GM21390 (cell line): ENCODE data around the gene CHST12.

Experiments
- ATAC-seq: cut with Tn5 transposase; IDR thresholded peaks from one replicate; pipeline ENCODE4 v1.9.1; 2021; ENCODE audit not compliant: unreplicated experiment

CHST12 gene

DNA sequence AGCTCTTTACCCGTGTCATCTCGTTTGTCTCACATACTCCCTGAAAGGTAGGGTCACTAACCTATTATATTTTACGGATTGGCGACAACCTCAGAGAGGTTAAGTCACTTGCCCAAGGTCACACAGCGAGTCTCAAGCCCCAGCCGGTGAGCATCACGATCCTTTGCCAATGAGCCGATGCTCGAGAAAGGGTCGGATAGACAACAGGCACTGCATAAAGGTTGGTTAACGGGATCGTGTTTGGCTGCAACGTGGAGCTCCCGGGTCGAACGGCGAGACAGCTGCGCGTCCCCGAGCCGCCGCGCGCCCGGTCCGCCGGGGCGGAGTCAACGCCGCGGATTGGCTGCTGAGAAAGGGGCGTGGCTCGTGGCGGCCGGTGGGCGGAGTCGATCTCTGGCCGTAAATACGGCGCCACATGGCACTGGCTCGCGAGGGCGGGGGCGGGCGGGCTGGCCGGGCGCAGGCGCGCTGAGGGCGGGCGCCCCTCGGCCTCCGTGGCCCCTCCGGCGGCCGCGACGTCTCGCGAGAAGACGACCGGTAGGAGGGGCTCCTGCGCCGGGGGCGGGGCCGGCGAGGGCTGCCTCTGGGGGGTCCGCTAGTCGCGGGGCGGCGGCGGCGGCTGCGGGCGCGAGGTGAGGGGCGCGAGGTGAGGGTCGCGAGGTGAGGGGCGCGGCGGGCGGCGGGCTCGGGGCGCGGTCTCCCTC lies at the start of gene CHST12:
Gene CHST12 (plus strand): TSS at position 598 of the 704 bp plus-strand sequence. CDS start 29,029 bp downstream, outside the sequence.
- peak; percentile 36 for ATAC-seq

DNA sequence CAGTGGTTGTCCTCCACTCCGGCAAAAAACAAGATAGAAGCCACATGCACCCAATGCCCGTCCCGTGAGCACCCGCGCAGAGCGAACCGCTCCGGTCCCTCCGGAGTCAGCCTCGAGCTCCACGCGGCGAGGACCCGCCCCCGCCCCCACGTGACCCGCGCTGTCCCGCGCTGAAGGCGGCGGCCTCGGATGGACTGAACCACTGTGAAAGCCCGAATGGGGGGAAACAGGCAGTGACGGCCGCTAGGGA lies 49.5 kb upstream of the CHST12 start:
- ATAC-seq: peak; percentile 55

DNA sequence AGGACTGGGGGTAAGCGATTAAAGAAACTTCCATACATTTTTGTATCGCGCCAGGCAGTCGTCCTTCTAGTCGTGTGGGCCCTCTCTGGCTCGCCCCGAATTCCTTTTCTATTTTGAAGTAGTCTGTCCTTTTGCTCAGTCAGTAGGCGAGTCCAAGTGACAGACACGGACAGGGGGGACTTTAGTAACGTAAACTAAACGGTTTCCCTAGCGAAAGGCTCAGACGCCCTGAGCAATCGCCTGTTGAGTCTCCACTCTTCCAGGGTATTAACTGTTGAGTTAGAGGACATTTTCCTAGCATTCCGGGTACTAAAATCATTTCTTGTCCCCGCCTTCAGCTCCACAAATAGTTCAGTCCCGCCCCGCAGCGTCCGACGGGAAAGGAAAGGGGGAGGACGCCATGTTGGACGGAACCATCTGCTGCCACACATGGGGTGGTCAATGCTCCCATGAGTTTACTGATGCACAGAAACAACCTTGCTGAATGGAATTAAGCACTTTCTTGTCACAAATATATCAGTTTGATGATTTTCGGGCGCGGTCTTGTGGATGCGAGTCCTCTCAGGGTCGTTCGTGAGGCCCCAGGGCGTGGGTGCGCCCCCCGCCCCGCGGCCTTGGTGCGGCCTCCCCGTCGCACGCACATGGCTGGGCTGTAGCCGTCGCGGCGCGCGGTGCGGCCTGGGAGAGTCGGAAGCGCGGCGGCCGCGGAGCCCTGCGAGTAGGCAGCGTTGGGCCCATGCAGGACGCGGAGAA lies 49.0 kb upstream of the CHST12 start, which contains the start of gene EIF3B:
Gene EIF3B (plus strand): TSS at position 642 of the 753 bp plus-strand sequence. CDS start 95 bp downstream, at position 737.
- peak; percentile 77 for ATAC-seq

DNA sequence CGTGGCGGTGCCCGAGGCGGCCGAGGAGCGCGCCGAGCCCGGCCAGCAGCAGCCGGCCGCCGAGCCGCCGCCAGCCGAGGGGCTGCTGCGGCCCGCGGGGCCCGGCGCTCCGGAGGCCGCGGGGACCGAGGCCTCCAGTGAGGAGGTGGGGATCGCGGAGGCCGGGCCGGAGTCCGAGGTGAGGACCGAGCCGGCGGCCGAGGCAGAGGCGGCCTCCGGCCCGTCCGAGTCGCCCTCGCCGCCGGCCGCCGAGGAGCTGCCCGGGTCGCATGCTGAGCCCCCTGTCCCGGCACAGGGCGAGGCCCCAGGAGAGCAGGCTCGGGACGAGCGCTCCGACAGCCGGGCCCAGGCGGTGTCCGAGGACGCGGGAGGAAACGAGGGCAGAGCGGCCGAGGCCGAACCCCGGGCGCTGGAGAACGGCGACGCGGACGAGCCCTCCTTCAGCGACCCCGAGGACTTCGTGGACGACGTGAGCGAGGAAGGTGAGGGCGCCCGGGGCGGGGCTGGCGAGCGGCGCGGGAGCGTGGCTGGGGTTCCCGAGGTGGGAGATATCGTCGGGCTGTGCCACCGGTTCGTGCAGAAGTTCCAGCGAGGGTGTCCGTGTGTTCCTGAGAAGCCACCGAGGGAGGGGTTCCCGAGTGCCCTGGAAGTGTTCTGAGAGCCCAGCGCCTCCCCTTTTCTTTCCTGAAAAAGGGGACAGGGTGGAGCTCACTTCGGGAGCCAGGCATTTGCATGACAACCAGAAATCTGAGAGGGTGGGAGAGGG lies 48.3 kb upstream of the CHST12 start:
- ATAC-seq: peak; percentile 16

DNA sequence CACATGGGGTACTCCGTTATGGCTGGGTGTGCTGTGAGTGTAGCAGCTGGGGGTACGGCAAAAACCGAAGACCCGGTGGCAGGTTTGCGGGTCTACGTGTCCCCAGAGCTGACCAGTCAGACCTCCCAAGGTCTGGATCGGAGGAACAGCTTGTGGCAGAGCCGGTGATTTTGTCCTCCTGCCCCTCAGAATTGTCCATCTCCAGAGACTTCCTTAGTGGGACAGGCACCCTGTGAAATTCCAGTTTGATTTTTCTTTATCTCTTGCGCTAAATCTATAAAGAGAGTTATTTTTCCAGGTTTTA lies 47.8 kb upstream of the CHST12 start:
- ATAC-seq: no peak

DNA sequence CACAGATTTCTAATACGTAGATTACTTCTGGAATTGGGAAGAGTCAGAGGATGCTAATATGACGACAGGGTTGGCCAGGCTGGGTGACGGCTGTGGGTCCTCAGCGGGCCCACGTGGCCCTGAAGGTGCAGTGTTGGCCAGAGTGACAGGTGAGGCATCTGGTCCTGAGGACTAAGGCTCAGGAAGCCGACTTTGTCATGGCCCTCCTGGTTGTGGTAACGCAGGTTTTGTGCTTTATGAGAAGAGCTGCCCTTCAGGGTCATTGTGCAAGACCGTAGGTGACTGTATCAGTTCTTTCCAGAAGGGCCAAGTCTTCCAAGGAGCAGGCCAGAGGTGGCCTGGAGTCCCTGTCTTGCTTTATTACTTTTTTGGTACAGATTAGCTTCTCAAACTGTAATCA lies 46.2 kb upstream of the CHST12 start:
- ATAC-seq: no peak

DNA sequence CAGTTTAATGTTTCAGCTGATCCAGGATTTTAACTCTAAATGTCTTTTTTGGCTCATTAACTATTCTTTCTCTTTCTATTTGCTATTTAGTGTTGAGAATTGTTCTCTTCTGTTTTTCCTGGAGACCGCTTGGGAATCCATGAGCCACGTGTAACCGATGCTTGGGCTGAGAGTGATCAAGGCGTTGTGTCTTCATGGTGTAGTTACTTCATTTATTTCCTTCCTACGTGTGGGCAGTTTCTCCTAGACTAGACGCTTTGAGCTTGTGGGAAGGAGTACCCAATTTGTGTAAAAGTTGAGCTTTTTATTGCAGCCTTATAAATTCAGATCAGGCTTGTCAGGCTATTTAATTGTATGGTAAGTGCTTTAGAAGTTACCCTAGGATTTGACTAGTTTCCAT lies 45.8 kb upstream of the CHST12 start:
- no peak for ATAC-seq

DNA sequence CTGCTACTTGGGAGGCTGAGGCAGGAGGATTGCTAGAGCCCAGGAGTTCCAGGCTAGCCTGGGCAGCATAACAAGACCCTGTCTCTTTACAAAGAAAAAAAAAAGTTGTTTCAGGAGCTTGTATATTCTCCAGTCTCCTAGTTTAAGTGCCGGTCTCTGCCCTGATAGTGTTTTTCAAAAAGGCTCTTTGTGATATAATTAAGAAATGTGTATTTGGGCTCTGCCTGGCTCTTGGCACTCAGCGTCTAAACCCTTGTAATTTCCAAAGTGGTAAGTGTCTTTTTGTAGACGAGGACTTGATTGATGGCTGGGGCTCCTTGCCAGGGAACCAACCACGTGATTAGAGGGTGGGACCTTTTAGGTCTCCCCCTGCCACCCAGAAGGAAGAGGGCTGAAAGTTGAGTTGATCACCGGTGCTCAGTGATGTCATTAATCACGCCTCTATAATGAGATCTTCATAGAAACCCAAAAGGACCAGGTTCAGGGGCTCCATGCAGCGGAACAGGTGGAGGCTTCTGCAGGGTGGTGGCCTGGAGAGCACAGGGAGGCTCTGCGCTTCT lies 44.4 kb upstream of the CHST12 start:
- ATAC-seq: no peak

DNA sequence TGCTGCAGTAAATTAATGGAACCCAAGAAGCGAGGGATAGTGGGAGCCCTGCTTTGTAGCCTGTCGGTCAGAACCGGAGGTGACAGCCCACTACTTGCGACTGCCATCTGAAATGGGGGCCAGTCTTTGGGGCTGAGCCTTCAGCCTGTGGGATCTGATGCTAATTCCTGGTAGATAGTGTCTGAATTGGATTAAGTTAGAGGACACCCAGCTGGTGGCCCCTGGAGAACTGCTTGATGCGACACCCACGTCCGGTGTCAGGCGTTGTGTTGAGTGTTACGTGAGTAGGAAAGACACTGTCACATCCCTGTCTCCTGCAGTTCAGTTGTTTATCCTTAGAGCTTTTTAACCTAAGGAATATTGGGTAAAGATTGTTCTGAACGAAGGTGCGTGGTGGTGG lies 43.8 kb upstream of the CHST12 start:
- ATAC-seq: no peak

DNA sequence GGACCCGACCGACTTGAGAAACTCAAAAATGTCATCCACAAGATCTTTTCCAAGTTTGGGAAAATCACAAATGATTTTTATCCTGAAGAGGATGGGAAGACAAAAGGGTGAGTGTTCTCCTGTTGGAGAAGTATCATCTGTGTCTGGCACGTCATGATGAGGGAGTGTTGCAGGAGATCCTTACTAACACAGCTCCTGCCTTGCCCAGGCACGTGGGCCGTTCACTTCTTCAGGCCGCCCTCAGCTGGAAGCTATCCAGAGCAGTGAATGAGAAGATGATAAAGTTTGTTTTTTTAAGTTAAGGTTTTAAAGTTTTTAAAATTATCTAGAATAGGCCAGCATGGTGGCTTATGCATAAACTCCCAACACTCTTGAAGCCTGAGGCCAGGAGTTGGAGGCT lies 42.6 kb upstream of the CHST12 start:
- ATAC-seq: no peak

DNA sequence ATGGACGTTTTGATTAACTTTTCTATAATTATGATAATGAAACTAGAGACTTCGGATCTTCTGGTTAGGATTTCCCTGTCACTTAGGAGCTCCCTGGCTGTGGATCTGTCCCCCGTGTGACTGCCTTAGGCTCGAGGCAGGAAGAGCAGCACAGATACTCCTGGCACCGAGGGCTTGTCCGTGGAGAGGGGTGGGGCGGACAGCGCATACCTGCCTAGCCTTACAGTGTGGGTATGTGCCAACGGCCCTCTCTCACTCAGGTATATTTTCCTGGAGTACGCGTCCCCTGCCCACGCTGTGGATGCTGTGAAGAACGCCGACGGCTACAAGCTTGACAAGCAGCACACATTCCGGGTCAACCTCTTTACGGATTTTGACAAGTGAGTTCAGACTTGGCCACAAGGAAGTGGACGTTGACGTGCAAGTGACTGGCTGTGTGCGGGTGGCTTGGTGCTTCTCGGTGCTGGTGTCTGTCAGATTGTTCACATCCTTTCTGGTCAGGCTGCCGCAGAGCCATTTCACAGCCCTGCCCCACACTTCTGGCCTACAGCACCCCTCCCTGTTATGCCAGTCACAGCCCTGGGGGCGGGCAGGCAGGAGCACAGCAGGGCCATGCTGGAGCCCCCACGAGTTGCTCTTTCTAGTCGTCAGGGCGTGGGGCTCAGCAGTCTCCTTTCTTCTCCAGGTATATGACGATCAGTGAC lies 40.9 kb upstream of the CHST12 start:
- no peak for ATAC-seq

DNA sequence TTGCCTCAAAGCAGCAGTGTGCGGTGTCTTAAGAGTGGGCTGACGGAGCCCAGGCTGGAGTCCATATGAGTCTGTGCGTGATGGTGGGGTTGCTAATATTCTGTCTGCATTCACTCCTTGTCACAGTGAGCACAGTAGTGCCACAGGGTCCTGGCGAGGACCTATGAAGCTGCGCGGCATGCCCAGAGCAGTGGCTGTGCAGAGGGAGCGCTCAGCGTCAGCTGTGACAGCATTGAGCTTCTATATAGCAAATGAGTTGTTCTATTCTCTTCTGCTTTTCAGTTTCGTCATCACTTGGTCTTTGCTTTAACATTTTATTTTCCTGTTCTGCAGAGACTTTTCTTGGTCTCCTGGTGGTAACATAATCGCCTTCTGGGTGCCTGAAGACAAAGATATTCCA lies 34.3 kb upstream of the CHST12 start:
- ATAC-seq: no peak

DNA sequence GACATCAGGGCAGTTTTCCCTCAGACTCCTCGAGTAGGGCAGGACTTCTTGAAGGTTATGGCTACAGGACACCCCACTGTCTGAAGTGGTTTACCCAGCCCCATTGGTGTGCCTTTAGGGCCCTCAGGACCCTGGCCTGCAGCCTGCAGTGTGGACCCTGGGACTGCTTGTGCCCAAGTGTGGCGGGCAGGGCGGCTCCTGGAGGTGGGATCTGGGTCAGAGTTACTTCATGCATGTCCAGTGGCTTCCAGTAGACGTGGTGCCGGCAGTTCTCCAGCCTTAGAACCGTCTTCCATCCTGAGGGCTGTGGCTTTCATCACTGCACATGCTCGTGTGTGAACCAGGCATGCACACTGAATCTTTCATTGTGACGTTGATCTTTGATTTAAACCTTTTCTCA lies 32.1 kb upstream of the CHST12 start:
- ATAC-seq: no peak

DNA sequence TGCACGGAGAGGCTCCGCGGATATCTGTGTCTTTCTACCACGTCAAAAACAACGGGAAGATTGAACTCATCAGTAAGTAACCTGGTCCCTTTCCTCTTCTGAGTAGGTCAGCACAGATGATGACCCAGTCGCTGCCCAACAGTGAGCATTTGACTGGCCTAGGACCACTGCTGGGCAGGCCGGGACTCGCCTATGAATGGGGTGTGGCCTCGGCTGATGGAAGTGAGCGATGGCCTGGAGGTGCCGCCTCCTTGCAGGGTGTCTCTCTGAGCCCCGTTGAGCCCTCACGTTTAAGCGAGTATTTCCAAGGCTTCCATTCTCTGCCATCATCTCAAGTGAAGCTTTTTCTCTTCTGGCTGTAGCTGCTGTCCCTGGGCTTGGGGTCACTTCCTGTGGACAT lies 30.7 kb upstream of the CHST12 start:
- no peak for ATAC-seq

DNA sequence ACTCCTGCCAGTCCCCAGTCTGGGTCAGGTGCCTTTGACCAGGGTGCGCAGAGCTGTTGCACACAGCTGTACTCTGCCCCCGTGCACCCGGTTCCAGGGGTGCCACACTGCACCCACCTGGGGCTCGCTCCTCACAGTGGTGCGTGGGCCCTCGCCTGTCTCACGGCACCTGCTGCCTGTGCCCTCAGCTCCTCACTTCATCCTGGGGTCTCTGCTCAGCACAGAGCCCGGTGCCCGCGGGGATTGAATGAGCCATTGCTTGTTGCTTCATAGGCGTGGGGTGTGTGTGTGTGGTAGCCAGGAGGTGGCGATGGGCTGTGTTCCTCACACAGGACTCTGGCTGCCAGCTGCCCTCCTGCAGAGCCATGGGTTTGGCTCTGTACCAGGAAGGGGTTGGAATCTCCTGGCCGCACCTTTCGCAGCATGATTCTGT lies 30.3 kb upstream of the CHST12 start:
- no peak for ATAC-seq

DNA sequence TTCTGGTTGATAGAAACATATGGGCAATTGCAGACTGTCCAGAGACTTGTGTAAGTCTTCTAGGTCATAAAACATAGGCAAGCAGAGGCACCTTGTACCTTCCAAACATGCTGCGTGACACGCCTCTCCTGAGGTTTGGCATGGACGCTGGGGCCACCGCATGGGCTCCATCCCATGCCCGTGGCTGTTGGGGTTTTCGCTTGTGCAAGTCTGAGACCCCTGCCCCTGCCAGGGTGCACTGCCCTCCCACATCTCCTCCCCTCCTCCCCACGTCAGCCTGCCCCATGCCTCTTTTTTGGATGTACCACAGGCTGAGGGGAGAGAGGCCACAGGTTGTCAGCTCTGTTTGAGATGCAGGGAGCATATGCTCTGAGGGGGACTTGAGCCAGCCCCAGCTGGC lies 29.8 kb upstream of the CHST12 start:
- ATAC-seq: no peak

DNA sequence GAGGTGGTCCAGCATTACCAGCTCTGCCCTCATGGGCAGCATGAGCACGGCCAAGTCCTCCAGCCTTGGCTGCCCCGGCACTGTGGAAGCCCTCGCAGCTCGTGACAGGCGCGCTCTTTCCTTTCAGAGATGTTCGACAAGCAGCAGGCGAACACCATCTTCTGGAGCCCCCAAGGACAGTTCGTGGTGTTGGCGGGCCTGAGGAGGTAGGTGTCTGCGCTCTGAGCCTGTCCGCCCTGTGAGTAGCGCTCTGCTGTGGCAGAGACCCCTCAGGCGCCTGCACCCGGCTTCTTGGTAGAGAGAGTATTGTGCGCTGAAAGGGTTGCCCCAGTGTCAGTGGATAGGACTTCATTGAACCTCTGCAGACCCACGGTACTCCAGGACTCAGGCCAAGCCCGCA lies 29.0 kb upstream of the CHST12 start:
- no peak for ATAC-seq

DNA sequence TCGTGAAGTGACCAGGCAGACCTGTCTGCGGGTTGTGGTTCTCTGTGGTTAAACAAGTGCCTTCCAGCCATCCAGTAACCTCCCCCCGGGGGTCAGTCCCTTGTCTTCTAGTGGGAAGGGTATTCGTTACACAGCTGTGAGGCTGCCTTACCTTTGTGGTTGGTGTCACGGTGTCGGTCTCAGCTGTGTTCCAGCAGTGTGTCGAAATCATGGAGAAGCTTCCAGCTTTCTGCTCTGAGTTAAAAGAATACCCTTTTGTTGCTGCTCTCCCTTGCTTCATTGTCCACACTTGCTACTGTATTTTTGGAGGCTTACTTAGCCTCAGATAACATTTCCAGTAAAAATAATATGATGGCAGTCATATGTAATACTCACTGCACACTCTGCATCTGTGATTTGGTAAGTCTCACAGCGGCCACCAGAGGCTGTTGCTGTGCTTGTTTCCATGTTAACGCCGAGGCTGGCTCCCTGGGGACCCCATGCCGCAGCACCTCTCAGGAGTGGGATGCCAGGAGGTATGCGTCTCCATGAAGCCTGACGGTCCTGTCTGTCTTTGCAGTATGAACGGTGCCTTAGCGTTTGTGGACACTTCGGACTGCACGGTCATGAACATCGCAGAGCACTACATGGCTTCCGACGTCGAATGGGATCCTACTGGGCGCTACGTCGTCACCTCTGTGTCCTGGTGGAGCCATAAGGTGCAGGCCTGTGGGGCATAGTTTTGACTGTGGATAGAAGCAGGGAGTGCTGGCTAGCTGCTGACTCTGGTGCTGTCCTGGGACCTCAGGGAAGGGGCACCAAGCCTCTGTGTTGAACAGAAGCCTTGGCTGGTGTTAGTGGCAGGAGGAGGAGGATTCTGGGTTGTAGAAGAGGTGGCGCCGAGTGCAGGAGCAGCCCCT lies 28.3 kb upstream of the CHST12 start:
- ATAC-seq: no peak

DNA sequence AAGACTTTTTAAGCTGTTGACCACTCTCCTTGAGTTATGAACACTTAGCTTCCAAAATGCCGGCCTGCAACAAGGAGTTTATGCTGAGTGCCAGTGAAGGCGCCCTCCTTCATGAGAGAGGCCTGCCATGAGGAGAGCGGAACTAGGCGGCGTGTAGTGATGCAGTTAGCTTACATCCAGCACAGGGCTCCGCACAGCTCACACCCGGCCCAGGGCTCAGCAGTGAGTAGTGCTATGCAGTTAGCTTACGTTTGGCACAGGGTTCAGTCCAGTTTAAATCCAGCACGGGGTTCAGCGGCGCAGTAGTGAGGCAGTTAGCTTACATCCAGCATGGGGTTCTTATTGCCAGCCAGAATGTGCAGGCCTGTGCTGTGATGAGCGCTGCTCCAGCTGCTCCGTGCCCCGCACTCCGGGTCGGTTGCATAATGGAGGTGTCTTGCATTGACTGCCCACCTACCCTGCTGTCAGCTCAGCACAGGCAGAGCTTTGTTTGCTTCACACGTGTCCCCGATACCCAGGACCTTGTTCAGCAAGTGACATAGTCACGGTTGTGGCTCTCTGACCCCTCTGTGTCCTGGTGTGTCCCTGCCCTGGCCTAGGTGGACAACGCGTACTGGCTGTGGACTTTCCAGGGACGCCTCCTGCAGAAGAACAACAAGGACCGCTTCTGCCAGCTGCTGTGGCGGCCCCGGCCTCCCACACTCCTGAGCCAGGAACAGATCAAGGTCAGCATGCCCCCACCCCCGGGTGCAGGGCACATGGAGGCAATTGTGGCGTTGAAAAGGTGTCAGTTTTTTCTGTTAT lies 26.9 kb upstream of the CHST12 start:
- ATAC-seq: no peak
